ENCODE data around the gene TOX3.

The TOX3 gene

DNA sequence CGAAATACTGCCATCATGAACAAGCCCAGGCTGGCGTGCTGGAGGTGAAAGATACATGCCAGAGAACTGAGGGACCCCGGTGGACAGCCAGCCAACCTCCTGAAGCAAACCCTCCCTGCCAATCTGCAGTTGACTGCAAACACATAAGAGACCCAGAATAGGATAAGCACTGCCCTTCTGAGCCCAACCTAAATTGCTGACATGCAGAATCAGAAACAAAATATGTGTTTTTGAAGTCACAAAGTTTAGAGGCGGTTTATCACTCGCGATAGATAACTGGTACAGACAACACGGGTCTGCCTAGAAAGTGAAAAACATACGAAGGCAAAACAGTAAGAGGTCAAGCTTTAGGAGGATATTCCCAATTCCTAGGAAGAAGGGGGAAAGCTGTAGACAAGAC is 14.6 kb downstream of the TOX3 start:
- no peaks in the 10 kb centered on the region for H3K36me3 Mint-ChIP-seq (ENCODE audit: low read depth)
- no peaks in the 10 kb centered on the region for H3K4me1 Mint-ChIP-seq (ENCODE audit: low read depth)
- no peaks in the 10 kb centered on the region for H3K27me3 Mint-ChIP-seq
- no peak overlapping the region for H3K27ac Mint-ChIP-seq
- peaks cover 6% of the 10 kb centered on the region for H3K9me3 Mint-ChIP-seq
- H3K4me3 Mint-ChIP-seq, result no peak overlapping the region

- H3K27ac Mint-ChIP-seq, result no peak overlapping the region
- H3K27me3 Mint-ChIP-seq, result no peaks in the 10 kb centered on the region
- H3K4me1 Mint-ChIP-seq (ENCODE audit: low read depth), result no peaks in the 10 kb centered on the region
- peaks cover 4% of the 10 kb centered on the region for H3K9me3 Mint-ChIP-seq
- no peaks in the 10 kb centered on the region for H3K36me3 Mint-ChIP-seq (ENCODE audit: low read depth)
- no peak overlapping the region for H3K4me3 Mint-ChIP-seq
Observed at GRCh38 chr16:52529226-52529625, 17.7 kb downstream of the TOX3 start.

DNA sequence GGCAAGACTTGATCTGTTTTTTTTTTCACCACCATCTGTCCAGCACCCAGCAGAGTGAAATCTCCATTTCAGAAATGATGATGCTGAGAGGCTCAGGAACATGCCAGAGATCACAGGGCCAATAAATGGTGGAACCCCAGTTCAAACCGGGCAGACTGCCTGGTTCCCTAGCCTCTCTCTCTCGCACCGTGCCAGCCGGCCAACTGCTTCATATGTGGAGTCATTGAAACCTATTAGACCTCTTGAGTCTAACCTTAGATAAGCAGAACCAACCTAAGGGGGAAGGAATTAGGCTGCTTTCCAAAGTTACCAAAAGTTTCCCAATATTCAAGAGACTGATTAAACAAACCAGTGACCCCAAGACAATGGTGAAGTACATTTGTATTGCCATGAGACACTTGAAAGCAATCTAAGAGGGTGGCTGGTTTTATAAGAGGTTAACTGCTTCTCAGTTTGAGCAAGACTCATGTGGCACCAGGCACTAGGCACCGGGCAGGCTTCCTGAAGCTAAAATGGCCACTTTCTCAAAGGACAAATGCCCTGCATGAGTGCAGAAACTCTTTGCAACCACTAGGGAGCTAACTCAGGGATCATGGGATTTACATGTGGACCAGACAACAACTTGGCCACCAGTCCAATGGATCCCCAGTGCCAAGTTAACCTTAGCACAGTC is 18.4 kb downstream of the TOX3 start:
- H3K4me3 Mint-ChIP-seq, result no peak overlapping the region
- no peak overlapping the region for H3K27ac Mint-ChIP-seq
- no peaks in the 10 kb centered on the region for H3K27me3 Mint-ChIP-seq
- peaks cover 4% of the 10 kb centered on the region for H3K9me3 Mint-ChIP-seq
- no peaks in the 10 kb centered on the region for H3K36me3 Mint-ChIP-seq (ENCODE audit: low read depth)
- H3K4me1 Mint-ChIP-seq (ENCODE audit: low read depth), result no peaks in the 10 kb centered on the region

DNA sequence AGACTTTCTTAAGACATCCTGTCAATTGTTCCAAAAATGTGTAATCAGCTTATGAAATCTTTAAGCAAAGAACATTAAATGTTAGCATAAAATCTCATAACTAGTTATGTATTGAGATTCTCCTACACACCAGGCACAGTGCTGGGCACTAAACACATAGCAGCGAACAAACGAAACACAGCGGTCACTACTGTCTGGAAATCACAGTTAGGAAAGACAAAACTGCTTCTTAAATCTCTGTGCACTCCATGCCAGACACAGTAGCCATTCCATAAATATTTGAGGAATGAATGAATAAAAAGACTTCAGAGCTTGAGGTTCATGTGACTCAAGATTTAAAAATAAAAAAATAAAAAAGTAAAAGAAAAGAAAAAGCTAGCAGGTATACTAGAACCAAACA is 20.1 kb downstream of the TOX3 start:
- H3K4me1 Mint-ChIP-seq (ENCODE audit: low read depth), result no peaks in the 10 kb centered on the region
- H3K4me3 Mint-ChIP-seq, result no peak overlapping the region
- no peaks in the 10 kb centered on the region for H3K36me3 Mint-ChIP-seq (ENCODE audit: low read depth)
- H3K9me3 Mint-ChIP-seq, result peaks cover 4% of the 10 kb centered on the region
- no peak overlapping the region for H3K27ac Mint-ChIP-seq
- H3K27me3 Mint-ChIP-seq, result no peaks in the 10 kb centered on the region

- H3K4me1 Mint-ChIP-seq (ENCODE audit: low read depth), result no peaks in the 10 kb centered on the region
- H3K36me3 Mint-ChIP-seq (ENCODE audit: low read depth), result no peaks in the 10 kb centered on the region
- H3K4me3 Mint-ChIP-seq, result no peak overlapping the region
- no peaks in the 10 kb centered on the region for H3K27me3 Mint-ChIP-seq
- H3K9me3 Mint-ChIP-seq, result peaks cover 4% of the 10 kb centered on the region
- no peak overlapping the region for H3K27ac Mint-ChIP-seq
Observed at GRCh38 chr16:52526116-52526828, 20.7 kb downstream of the TOX3 start.

- no peaks in the 10 kb centered on the region for H3K36me3 Mint-ChIP-seq (ENCODE audit: low read depth)
- no peaks in the 10 kb centered on the region for H3K4me1 Mint-ChIP-seq (ENCODE audit: low read depth)
- no peak overlapping the region for H3K4me3 Mint-ChIP-seq
- H3K9me3 Mint-ChIP-seq, result no peaks in the 10 kb centered on the region
- H3K27ac Mint-ChIP-seq, result no peak overlapping the region
- H3K27me3 Mint-ChIP-seq, result no peaks in the 10 kb centered on the region
Observed at GRCh38 chr16:52521570-52521969, 25.4 kb downstream of the TOX3 start.

DNA sequence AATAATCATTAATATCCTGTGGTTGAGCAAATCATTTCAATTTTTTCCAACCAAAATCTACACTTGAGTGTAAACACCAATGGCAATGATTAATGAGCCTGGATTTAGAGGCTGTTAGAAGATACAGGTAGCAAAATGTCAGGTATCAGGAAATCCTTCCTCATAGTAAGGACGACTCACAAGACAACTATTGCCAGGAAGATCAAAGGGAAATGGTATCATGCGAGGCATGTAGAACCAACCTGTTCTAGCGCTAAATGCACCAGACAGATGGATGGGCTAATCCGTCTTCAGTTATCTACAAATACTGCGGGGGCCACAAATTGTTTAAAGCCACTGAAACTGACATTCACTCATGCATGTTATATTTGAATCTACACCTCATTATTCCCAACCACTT is 28.1 kb downstream of the TOX3 start:
- Mint-ChIP-seq H3K27me3 (no peaks in the 10 kb centered on the region), H3K9me3 (peaks cover 4% of the 10 kb centered on the region), H3K36me3 (ENCODE audit: low read depth) (no peaks in the 10 kb centered on the region), H3K27ac (no peak overlapping the region), H3K4me1 (ENCODE audit: low read depth) (no peaks in the 10 kb centered on the region), H3K4me3 (no peak overlapping the region)

DNA sequence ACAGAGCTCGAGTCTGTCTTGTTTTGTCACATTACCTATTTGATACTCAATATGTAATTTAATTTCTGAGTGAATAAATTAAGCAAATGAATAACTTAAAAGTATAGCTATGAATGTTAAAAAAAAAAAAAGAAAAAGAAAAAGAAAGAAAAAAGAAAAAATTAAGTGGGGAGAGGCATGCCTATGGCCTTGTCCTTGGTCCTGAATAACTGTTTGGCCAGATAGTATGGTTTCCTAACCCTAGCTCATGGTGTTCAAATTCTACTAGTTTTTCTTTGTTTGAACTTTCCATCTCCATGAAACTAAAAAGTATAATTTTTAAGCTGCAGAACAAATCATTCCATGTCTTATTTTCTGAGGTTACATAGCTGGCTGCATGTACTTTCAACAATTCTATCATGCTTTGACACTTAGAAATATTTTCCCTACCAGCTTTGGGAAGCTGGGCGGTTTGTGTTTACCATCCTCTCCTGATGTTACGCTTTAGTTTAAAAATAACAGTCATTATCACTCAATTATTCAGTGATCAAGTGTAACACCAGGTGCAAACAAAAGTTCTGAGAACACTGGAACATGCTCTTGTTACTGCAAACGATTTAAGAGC is 31.8 kb downstream of the TOX3 start:
- H3K27ac Mint-ChIP-seq, result no peak overlapping the region

GRCh38 chr16:52512297-52512987 is 34.5 kb downstream of the TOX3 start:
- no peaks in the 10 kb centered on the region for H3K4me1 Mint-ChIP-seq (ENCODE audit: low read depth)
- no peak overlapping the region for H3K27ac Mint-ChIP-seq
- no peaks in the 10 kb centered on the region for H3K27me3 Mint-ChIP-seq
- H3K36me3 Mint-ChIP-seq (ENCODE audit: low read depth), result no peaks in the 10 kb centered on the region
- no peak overlapping the region for H3K4me3 Mint-ChIP-seq
- H3K9me3 Mint-ChIP-seq, result peaks cover 4% of the 10 kb centered on the region

More for the DNA sequence above, 31.8 kb downstream of the TOX3 start:
- Mint-ChIP-seq H3K27me3 (no peaks in the 10 kb centered on the region), H3K4me1 (ENCODE audit: low read depth) (no peaks in the 10 kb centered on the region), H3K36me3 (ENCODE audit: low read depth) (no peaks in the 10 kb centered on the region), H3K9me3 (peaks cover 4% of the 10 kb centered on the region), H3K4me3 (no peak overlapping the region)

GRCh38 chr16:52501746-52502145 is 45.2 kb downstream of the TOX3 start:
- peaks cover 5% of the 10 kb centered on the region for H3K27me3 Mint-ChIP-seq
- no peak overlapping the region for H3K4me3 Mint-ChIP-seq
- no peaks in the 10 kb centered on the region for H3K36me3 Mint-ChIP-seq (ENCODE audit: low read depth)
- H3K27ac Mint-ChIP-seq, result no peak overlapping the region
- no peaks in the 10 kb centered on the region for H3K4me1 Mint-ChIP-seq (ENCODE audit: low read depth)
- no peaks in the 10 kb centered on the region for H3K9me3 Mint-ChIP-seq

GRCh38 chr16:52500963-52501362 is 46.0 kb downstream of the TOX3 start:
- H3K36me3 Mint-ChIP-seq (ENCODE audit: low read depth), result no peaks in the 10 kb centered on the region

DNA sequence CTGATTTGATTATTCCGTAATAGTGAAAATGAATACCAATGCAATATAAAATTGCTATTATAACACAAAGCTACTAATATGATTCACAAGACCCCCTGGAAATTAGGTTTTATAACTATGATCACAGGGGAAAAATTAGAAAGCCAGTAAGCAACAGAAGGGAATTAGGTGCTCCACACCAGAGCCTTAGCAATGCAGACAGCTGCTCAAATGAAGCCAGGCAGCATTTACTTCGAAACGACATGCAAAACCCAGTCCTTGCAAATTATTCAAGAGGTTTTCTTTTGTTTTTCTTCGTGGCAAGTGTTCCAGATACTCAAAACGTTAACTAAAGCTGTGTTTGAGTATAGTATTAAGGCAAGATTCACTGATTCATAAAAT is 47.9 kb downstream of the TOX3 start:
- H3K9me3 Mint-ChIP-seq, result no peaks in the 10 kb centered on the region
- H3K4me1 Mint-ChIP-seq (ENCODE audit: low read depth), result no peaks in the 10 kb centered on the region
- peaks cover 5% of the 10 kb centered on the region for H3K27me3 Mint-ChIP-seq
- no peak overlapping the region for H3K4me3 Mint-ChIP-seq
- no peak overlapping the region for H3K27ac Mint-ChIP-seq
- H3K36me3 Mint-ChIP-seq (ENCODE audit: low read depth), result no peaks in the 10 kb centered on the region

More at GRCh38 chr16:52500963-52501362, 46.0 kb downstream of the TOX3 start:
- H3K9me3 Mint-ChIP-seq, result no peaks in the 10 kb centered on the region
- no peak overlapping the region for H3K4me3 Mint-ChIP-seq
- H3K27me3 Mint-ChIP-seq, result peaks cover 5% of the 10 kb centered on the region
- no peaks in the 10 kb centered on the region for H3K4me1 Mint-ChIP-seq (ENCODE audit: low read depth)
- H3K27ac Mint-ChIP-seq, result no peak overlapping the region

- peaks cover 5% of the 10 kb centered on the region for H3K27me3 Mint-ChIP-seq
- H3K36me3 Mint-ChIP-seq (ENCODE audit: low read depth), result no peaks in the 10 kb centered on the region
- no peak overlapping the region for H3K27ac Mint-ChIP-seq
- no peaks in the 10 kb centered on the region for H3K9me3 Mint-ChIP-seq
- H3K4me3 Mint-ChIP-seq, result no peak overlapping the region
- H3K4me1 Mint-ChIP-seq (ENCODE audit: low read depth), result no peaks in the 10 kb centered on the region
Observed at GRCh38 chr16:52498328-52499059, 48.4 kb downstream of the TOX3 start.

GRCh38 chr16:52497067-52497816 is 49.7 kb downstream of the TOX3 start:
- Mint-ChIP-seq H3K4me1 (ENCODE audit: low read depth) (no peaks in the 10 kb centered on the region), H3K9me3 (no peaks in the 10 kb centered on the region), H3K4me3 (no peak overlapping the region), H3K27me3 (peaks cover 5% of the 10 kb centered on the region), H3K36me3 (ENCODE audit: low read depth) (no peaks in the 10 kb centered on the region), H3K27ac (no peak overlapping the region)

Measured in stimulated activated naive CD8-positive, alpha-beta T cell treated with anti-CD3 and anti-CD28 coated beads, Interleukin-15, Interleukin-2, amounts not matched to agents 100 ng/mL and 50 ng/mL, for 24 hours (primary cell).